Stromal cell of bone marrow (primary cell): ENCODE results near the gene MCF2L.

Experiments used
- DNase-seq: peaks from one replicate; pipeline ENCODE4 v3.0.0-alpha.2; 2012; ENCODE audit warnings: low read depth

MCF2L gene

DNA sequence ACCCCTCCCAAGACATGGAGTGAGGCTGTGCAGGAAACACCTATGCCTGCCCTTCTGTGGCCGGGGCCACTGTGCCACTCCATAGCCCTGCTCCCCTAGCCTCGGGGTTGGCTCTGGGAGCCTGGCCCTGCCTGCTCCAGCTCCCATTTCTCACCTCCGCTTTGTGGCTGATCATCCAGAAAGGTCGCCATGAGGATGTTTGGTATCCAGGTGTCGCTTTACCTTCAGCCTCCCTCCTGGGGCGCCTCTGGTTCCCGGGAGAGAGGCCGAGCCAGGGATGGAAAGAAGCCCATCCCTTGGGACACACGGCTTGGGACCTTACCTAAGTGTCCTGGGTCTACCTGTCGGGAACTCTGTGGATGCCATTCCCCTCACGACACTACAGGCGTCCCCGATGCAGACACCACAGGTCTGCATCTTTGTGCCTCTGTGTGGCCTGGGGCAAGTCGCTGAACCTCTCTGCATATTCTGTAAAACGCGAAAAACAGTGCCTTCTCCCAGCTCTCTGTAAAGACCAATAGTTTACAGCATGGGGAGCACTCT, 3.4 kb upstream of the MCF2L start:
- no peak for DNase-seq

DNA sequence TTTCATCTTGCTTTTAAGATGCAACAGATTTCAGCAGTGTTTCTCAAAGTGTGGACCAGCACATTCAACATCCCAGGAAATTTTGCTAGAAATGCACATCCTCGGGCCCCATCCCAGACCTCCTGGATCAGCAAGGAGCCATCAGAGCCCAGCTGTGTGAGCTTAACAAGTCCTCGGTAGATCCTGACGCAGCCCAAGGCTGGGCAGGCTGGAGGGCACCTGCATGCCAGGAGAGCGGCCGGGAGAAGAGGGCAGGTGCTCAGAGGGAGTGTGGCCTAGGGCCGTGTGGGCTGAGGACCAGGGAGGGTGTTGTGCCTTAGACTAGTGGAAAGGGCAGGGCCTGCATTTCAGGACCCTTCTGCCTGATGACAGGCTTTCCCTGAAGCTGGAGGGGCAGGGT, 2.2 kb upstream of the MCF2L start:
- DNase-seq = no peak

DNA sequence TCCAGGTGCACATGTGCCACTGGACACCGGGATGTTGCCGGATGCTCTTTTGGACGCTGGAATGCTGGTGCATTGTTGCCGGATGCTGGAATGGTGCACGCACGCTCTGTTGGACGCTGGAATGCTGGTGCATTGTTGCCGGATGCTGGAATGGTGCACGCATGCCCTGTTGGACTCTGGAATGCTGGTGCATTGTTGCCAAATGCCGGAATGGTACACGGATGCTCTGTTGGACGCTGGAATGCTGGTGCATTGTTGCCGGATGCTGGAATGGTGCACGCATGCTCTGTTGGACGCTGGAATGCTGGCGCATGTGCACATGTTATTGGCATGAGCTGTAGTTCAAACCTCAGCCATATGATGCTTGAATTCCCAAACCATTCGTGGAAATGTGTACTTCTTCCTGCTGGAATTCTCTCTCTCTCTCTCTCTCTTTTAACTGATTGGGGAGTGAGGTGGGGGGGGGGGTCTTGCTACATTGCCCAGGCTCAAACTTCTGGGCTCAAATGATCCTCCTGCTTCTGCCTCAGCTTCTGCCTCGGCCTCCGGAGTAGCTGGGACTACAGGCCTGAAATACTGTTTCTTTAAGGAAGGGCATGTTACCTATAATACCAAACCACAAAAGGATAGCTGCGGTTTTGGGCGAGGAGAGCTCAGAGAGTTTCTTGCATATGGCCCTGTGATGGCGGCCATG, 1.2 kb upstream of the MCF2L start:
- DNase-seq = no peak

GRCh38 chr13:112968380-112968909, 569 bp upstream of the MCF2L start:
- no peak for DNase-seq

DNA sequence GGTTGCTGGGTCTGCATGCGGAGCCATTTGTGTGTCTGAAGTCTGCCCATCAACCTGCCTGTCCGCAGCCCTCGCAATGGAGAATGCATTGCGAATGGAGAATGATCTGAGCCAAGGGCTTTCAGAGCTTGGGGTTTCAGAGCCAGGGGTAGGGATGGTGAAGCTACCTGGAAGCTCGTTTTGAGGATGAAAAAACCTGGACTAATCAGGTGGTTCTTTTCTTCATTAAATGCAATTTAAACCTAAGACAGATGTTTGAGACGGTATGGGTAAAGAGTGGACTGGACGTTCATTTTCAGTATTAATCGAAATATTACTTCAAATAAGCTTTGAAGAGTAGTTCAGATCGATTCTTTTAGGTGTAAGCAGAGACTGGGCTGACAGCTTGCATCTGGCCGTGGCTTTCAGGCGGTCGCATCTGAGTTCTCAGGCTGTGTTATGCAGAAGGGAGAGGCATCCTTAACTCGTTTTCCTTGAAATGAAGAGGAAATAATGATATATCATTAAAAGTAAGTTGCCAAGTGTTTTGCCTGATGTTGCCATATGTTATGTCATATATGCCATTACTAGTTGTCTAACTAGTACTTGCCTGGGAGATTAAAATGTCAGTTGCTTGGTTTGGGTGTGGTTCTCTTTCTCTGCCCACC, 801 bp downstream of the MCF2L start:
- no peak for DNase-seq

- DNase-seq = no peak
These were observed 1.7 kb downstream of the MCF2L start for GRCh38 chr13:112970552-112971287.

- no peak for DNase-seq
These were observed 2.3 kb downstream of the MCF2L start for GRCh38 chr13:112971288-112971643.

DNA sequence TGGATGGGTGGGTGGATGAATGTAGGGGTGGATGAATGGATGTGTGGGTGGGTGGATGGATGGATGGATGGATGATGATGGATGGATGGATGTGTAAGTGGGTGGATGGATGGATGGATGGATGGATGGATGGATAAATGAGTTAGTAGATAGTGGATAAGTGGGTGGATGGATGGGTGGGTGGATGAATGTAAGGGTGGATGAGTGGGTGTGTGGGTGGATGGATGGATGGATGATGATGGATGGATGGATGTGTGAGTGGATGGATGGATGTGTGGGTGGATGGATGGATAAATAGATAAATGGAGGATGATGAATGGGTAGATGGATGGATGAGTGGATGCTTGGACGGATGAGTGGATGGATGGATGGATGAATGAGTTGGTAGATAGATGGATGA, 3.2 kb downstream of the MCF2L start:
- DNase-seq = no peak

DNA sequence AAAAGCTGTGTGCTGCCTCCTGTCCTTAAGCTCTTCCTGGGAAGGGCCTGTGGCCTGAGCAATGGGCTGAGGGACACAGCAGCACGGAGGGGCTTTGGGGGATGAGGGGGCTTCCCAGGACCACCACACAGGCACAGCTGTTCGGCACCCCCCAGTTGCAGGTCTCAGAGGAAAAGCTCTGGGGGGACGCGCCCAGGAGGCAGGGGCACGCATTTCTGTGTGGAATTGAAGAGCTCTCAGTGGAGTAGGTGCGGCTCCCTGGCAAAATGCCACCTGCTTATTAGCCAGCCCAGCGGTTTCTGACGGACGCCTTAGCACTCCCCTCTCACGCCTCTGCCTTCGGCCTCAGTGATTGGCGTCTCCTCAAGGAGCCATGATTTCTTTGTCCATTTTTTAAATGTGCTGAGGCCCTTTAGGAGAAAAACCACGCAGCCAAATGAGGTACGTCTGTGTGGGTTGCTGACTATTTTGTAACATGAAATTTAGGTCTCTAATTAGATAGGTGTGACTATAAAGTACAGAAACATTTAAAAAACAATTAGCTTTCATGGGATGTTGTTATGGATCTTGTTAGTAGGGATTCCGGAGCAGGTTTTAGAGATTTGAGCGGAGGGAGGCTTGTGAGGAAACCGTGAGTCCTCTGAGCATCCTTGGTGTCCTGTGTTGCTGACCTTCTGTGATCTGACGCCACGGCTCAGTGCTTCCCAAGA, 4.0 kb downstream of the MCF2L start:
- no peak for DNase-seq

DNA sequence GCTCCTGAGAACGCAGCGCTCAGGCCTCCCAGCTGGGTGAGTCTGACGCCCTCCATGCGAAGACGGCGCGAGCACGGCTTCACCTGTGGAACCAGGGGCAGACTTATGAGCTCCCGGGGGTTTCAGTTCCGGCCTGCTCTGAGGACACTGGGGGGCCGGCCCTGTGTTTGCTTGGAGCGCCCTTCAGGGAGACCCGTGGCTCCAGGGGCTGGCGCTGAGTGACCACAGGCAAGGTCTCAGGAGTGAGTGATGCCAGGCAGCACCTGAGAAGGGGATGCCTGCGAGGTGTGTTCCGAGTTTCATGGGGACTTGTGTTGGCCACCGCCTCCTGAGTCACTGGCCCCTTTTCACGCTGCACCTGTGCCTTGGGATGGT, 4.5 kb downstream of the MCF2L start:
- no peak for DNase-seq

- no peak for DNase-seq
These were observed 5.1 kb downstream of the MCF2L start for GRCh38 chr13:112974125-112974524.

DNA sequence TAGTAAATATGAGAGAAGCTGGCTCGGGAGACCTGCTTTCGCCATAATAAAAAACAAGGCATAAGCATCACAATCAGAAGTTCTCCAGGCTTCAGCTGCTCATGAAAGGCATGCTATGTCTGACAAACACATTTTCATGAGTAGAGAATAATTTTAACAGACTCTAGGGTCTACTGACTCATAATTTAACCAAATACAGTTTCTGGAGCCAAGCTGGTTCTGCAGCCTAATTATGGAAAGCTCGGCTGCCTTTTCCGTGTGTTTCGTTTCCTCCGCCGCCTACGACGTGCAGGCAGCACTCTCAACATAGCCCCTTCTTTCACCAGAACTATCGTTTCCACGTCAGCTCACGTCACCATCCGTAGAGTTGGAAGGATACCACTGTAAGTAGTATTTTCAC, 5.7 kb downstream of the MCF2L start:
- DNase-seq = no peak

- no peak for DNase-seq
These were observed 6.5 kb downstream of the MCF2L start for GRCh38 chr13:112975401-112975939.

GRCh38 chr13:112976526-112976925, 7.5 kb downstream of the MCF2L start:
- DNase-seq = no peak

DNA sequence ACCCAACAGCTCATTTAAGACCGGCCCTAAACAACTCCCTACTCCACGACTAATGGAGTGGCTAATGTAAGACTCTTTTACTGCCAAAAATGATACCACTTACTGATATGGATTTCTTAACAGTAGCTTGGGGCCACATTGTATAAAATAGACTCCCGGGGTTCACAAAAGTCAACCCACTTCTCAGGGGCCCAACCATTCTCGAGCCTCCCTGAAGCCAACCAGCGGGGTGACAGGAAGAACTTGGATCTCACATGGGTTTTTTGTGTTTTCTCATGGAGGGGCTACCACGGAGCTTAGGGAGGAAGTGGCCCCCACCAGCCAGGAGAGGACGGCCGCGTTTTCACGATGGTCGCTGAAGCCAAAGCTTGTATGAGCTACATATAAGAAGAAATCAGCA, 8.1 kb downstream of the MCF2L start:
- no peak for DNase-seq

GRCh38 chr13:112977525-112977924, 8.5 kb downstream of the MCF2L start:
- no peak for DNase-seq

DNA sequence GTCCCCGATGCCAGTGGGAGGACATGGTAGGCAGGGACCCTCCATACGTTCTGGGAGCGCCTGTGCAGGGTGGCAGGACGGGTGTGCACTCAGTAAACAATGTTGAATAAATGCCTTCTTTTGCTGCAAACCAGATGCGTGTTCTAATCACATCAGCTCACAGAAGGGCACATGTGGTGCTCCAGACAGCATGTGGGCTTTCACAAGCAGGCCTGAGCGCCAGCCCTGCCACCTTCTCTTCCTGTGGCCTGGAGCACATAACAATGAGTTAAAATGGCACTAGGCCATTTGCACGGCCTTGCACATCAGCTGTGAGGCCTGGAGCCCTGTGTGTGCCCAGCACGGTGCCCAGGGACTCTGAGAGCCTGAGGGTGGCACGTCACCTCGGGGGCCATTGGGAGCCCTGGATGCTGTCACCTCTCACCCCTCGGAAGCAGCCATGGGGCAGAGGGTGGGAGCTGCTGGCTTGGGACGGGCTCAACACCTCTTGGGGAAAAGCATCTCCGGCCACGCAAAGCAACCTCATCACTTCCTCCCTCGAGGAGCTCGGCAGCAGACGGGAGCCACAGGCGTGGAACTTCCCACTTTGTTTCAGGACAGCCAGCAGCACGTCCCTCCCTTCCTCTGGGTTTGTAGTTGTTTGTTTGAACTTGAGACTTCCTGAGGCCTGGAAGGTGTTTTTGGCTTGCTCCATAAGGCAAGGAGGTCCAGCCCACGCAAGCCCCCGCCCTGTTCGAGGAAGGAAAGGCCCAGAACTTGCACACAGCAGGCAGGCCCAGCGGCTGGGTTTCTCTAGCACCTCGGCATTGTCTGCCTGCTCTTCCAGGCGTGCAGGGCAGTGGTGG, 9.8 kb downstream of the MCF2L start:
- no peak for DNase-seq

GRCh38 chr13:112979406-112979902, 10.4 kb downstream of the MCF2L start:
- no peak for DNase-seq

- no peak for DNase-seq
These were observed 11.4 kb downstream of the MCF2L start for GRCh38 chr13:112980434-112980833.

DNA sequence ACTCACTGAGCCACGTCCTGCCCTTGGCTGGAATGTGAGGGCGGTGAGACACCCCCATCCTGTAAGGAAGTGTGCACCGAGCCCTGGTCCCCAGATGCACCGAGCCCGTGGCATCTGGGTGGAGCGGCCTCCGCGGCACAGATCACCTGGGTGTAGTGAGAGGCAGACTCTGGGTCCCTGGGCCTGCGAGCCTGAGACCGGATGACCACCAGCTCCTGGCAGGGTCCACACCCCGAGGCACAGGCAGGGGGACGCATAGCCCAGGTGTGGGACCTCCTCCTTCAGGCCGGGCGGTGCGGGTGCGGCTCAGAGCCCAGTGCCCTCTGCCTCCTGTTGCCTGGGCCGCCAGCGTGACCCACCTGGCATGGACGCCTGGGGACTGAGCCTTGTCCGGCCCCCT, 12.4 kb downstream of the MCF2L start:
- no peak for DNase-seq
